ENCODE results near the gene CASP5.

DNA sequence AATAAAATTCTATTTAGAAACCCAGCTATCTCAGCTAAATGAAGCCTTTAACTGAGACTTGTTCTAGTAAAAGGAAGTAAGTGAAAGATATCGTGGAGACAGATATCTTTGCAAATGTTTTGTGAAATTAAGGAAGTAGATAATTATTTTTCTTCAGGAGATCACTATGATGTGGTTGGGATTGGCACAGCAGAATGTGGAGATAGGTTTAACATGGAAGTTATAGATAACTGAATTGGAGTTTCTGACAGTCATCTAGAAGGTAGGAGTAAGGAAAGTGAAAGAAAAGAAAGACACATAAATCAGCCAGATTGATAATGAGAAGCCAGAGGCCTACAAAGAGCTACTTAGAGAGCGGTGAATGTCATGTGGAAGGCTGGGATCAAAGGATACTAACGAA, 4.7 kb upstream of the CASP5 start:
- TF ChIP-seq, protein P1, sequence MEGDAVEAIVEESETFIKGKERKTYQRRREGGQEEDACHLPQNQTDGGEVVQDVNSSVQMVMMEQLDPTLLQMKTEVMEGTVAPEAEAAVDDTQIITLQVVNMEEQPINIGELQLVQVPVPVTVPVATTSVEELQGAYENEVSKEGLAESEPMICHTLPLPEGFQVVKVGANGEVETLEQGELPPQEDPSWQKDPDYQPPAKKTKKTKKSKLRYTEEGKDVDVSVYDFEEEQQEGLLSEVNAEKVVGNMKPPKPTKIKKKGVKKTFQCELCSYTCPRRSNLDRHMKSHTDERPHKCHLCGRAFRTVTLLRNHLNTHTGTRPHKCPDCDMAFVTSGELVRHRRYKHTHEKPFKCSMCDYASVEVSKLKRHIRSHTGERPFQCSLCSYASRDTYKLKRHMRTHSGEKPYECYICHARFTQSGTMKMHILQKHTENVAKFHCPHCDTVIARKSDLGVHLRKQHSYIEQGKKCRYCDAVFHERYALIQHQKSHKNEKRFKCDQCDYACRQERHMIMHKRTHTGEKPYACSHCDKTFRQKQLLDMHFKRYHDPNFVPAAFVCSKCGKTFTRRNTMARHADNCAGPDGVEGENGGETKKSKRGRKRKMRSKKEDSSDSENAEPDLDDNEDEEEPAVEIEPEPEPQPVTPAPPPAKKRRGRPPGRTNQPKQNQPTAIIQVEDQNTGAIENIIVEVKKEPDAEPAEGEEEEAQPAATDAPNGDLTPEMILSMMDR (IDR thresholded peaks at IDR 0.05): no peak
- no peak for TF ChIP-seq POLR2A (IDR thresholded peaks at IDR 0.05)

Data from thyroid gland (tissue), 4 donors.